ENCODE measurements around the gene COL13A1. TPM values are rescaled to one million over a fixed set of nuclear protein-coding genes. Genes with fewer than 3 reads are reported as not detected.

COL13A1 gene
- total and polyA plus RNA-seq, 2 of the 8 experiments (the other 6 are each of a cell fraction or from before 2014, with no cell fraction given) = 2.6 to 5.2 TPM

- DNase-seq (ENCODE audit: low read depth in 1 of 2, low spot score in 2 of 2) (no peak), FAIRE-seq (no peak)
- Histone ChIP-seq H3K79me1 (ENCODE audit: low read depth, low read length) (no peaks in the 10 kb centered on the region), H3K18ac (ENCODE audit: extremely low read depth, low read length) (peak overlapping the region; percentile 66; the same call in 1 of the 2 replicates), H2AK5ac (ENCODE audit: low read depth, low read length) (0 out of 2 replicates have a peak overlapping the region, but pooled peaks have one; percentile 26), H2BK12ac (ENCODE audit: low read depth, low read length) (peak overlapping the region; percentile 85; the same call in 1 of the 2 replicates), H4K5ac (ENCODE audit: insufficient read length, low read depth, low read length) (no peak overlapping the region), H3K14ac (ENCODE audit: insufficient read length) (no peak overlapping the region), H4K8ac (ENCODE audit: extremely low read depth, insufficient read depth, low read length) (no peak overlapping the region), H3K4ac (replicated peaks; ENCODE audit: insufficient read length, low read depth, low read length) (no peak overlapping the region), H3K9me3 (ENCODE audit: insufficient read depth in 2 of 2, low read depth in 1 of 2, low read length in 1 of 2) (no peaks in the 10 kb centered on the region), H3K4me3 (ENCODE audit: extremely low read depth in 1 of 4, insufficient read depth in 2 of 4, low read depth in 3 of 4, low read length in 4 of 4) (no peak overlapping the region), H4K91ac (replicated peaks; ENCODE audit: insufficient read length, low read length) (no peak overlapping the region), H3K23ac (ENCODE audit: insufficient read length) (no peak overlapping the region), H3K56ac (replicated peaks; ENCODE audit: insufficient read length, low read depth, low read length) (no peak overlapping the region), H2BK5ac (ENCODE audit: low read depth, low read length) (peak overlapping the region; percentile 47; the same call in 1 of the 2 replicates), H2AFZ (ENCODE audit: low read length) (no peak overlapping the region), H2BK120ac (replicated peaks; ENCODE audit: low read depth, low read length) (no peak overlapping the region), H4K20me1 (replicated peaks in 1 of 2; ENCODE audit: control insufficient read depth in 1 of 2, insufficient read depth in 2 of 2, low read length in 2 of 2) (no peaks in the 10 kb centered on the region), H3K9ac (replicated peaks in 1 of 4; ENCODE audit: extremely low read depth in 1 of 4, low read depth in 3 of 4, low read length in 3 of 4) (no peak overlapping the region), H2BK15ac (ENCODE audit: low read length) (peak overlapping the region; percentile 75; the same call in 1 of the 2 replicates), H3K27me3 (replicated peaks in 1 of 4; ENCODE audit: control insufficient read depth in 3 of 4, extremely low read depth in 1 of 4, insufficient read depth in 3 of 4, low read length in 3 of 4) (no peaks in the 10 kb centered on the region), H2BK20ac (ENCODE audit: low read length) (peak overlapping the region; percentile 62; the same call in 1 of the 2 replicates), H3K4me2 (ENCODE audit: insufficient read depth in 1 of 2, low read depth in 2 of 2, low read length in 2 of 2) (no peak overlapping the region; a peak in 1 of 4 replicates), H3K23me2 (ENCODE audit: low read depth, low read length) (no peaks in the 10 kb centered on the region), H3K79me2 (ENCODE audit: control insufficient read depth in 1 of 2, insufficient read depth in 2 of 2, low read length in 2 of 2) (no peaks in the 10 kb centered on the region), H3K27ac (ENCODE audit: low read depth, low read length) (no peak overlapping the region), H3K4me1 (replicated peaks in 1 of 4; ENCODE audit: control insufficient read depth in 3 of 4, insufficient read depth in 4 of 4, low read length in 3 of 4) (peaks cover 16 to 51% (median 30%) of the 10 kb centered on the region in 4 experiments), H3K36me3 (ENCODE audit: control insufficient read depth in 2 of 4, insufficient read depth in 4 of 4, low read length in 3 of 4) (no peaks in the 10 kb centered on the region)
- ChIA-PET CTCF (ENCODE audit: partially characterized antibody) (interaction anchor here (0.8 to 6.2 kb wide), 11 partner anchors 8 to 104 kb away, joined by 3 to 25 read pairs (median 5); no protein-coding TSS in a partner anchor), POLR2A (ENCODE audit: partially characterized antibody) (no interaction called here)
- WGBS, 2 experiments (ENCODE audit: extremely low coverage in 1 of 2, insufficient coverage in 1 of 2, insufficient read length in 1 of 2, insufficient replicate concordance in 2 of 2, low coverage in 1 of 2, low lambda C conversion rate in 2 of 2, missing lambda C conversion rate in 1 of 2) = 90% methylated on average over 5 of the region's 5 CpGs; no CpG with 5 or more reads in 1 of the 2 experiments
Measured at GRCh38 chr10:69847883-69848282, 46.2 kb downstream of the COL13A1 start.

Measured in H1 (cell line).